ENCODE measurements around the gene ERCC4. TPM values are rescaled to one million over a fixed set of nuclear protein-coding genes. Genes with fewer than 3 reads are reported as not detected.

ERCC4 gene
- polyA plus RNA-seq, 3 donors: 1.8 to 11.8 (median 5.9) TPM

DNA sequence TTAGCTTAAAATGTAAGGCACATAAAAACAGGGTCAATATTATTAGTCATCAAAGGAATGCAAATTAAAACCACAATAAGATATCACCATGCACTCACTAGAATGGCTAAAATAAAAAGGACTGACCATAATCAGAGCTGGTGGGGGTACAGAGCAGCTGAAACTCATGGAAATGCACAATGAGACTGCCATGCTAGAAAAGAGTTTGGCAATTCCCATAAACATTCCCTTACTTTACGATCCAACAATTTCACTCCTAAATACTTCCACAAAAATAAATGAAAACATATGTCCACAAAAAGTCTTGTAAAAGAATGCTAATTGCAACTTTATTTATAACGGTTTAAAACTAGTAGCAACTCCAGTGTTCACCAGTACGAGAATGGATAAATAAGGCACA, 36.1 kb upstream of the ERCC4 start:
- no peak overlapping the region for H3K4me3 Mint-ChIP-seq
- Histone ChIP-seq H3K9ac (ENCODE audit: insufficient read depth, low read length, poor library complexity, severe bottlenecking) (no peak overlapping the region), H2AFZ (ENCODE audit: insufficient read depth, low read depth, low read length, poor library complexity, severe bottlenecking) (no peak overlapping the region), H3K4me3 (replicated peaks in 1 of 3; ENCODE audit: low read depth in 2 of 3, low read length in 3 of 3) (no peak overlapping the region), H3K4me2 (replicated peaks; ENCODE audit: extremely low read depth, low read length, poor library complexity, severe bottlenecking) (no peak overlapping the region), H3K4me1 (ENCODE audit: control insufficient read depth in 1 of 2, insufficient read depth in 2 of 2, low read length in 2 of 2) (no peaks in the 10 kb centered on the region), H3K36me3 (replicated peaks in 1 of 2; ENCODE audit: control insufficient read depth in 1 of 2, insufficient read depth in 2 of 2, low read length in 2 of 2) (no peaks in the 10 kb centered on the region), H4K20me1 (ENCODE audit: insufficient read depth, low read length) (no peaks in the 10 kb centered on the region), H3K27me3 (ENCODE audit: control insufficient read depth in 2 of 2, insufficient read depth in 2 of 2, low read length in 2 of 2) (no peaks in the 10 kb centered on the region), H3K79me2 (ENCODE audit: insufficient read depth, low read length) (no peaks in the 10 kb centered on the region), H3K27ac (ENCODE audit: low read depth in 1 of 2, low read length in 2 of 2) (no peak overlapping the region), H3K9me3 (replicated peaks in 1 of 2; ENCODE audit: control insufficient read depth in 1 of 2, insufficient read depth in 1 of 2, low read length in 2 of 2) (no peaks in the 10 kb centered on the region)
- H3K27me3 Mint-ChIP-seq (ENCODE audit: low read depth in 3 of 3): peaks cover 0 to 3% (median 2%) of the 10 kb centered on the region in 3 donors
- WGBS (ENCODE audit: insufficient coverage): no CpG with 5 or more reads among the region's 3 CpGs
- H3K27ac Mint-ChIP-seq: no peak overlapping the region
- H3K4me1 Mint-ChIP-seq: no peaks in the 10 kb centered on the region
- no peaks in the 10 kb centered on the region for H3K36me3 Mint-ChIP-seq
- intact Hi-C loops (cut with micrococcal nuclease): no loop called here
- peaks cover 0 to 11% (median 2%) of the 10 kb centered on the region in 7 donors for H3K9me3 Mint-ChIP-seq
- no peak for DNase-seq
- TF ChIP-seq, protein P1, sequence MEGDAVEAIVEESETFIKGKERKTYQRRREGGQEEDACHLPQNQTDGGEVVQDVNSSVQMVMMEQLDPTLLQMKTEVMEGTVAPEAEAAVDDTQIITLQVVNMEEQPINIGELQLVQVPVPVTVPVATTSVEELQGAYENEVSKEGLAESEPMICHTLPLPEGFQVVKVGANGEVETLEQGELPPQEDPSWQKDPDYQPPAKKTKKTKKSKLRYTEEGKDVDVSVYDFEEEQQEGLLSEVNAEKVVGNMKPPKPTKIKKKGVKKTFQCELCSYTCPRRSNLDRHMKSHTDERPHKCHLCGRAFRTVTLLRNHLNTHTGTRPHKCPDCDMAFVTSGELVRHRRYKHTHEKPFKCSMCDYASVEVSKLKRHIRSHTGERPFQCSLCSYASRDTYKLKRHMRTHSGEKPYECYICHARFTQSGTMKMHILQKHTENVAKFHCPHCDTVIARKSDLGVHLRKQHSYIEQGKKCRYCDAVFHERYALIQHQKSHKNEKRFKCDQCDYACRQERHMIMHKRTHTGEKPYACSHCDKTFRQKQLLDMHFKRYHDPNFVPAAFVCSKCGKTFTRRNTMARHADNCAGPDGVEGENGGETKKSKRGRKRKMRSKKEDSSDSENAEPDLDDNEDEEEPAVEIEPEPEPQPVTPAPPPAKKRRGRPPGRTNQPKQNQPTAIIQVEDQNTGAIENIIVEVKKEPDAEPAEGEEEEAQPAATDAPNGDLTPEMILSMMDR (IDR thresholded peaks at IDR 0.05): no peak

DNA sequence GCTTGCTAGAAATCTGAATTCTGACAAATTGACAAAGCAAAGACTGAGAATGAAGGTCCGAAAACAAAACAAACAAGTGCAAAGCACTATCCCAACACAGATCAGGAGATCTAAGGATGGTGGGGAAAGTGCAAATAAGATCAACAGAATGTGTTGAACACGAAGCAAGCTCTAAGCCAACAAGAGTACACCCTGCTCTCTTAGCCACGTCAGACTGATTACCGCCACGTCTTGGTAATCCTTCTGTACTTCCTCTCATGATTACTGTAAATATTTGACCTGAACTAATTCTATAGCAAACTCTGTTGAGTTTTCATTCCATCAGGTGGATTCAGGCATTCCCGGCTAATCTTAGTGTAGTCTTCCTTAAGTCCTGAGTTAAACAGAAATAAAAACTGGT, 34.3 kb upstream of the ERCC4 start:
- Histone ChIP-seq H3K79me2 (ENCODE audit: insufficient read depth, low read length) (no peaks in the 10 kb centered on the region), H3K36me3 (replicated peaks in 1 of 2; ENCODE audit: control insufficient read depth in 1 of 2, insufficient read depth in 2 of 2, low read length in 2 of 2) (no peaks in the 10 kb centered on the region), H3K4me3 (replicated peaks in 1 of 3; ENCODE audit: low read depth in 2 of 3, low read length in 3 of 3) (no peak overlapping the region), H3K27ac (ENCODE audit: low read depth in 1 of 2, low read length in 2 of 2) (no peak overlapping the region), H3K9me3 (replicated peaks in 1 of 2; ENCODE audit: control insufficient read depth in 1 of 2, insufficient read depth in 1 of 2, low read length in 2 of 2) (peaks cover 0 to 4% of the 10 kb centered on the region in 2 donors), H4K20me1 (ENCODE audit: insufficient read depth, low read length) (no peaks in the 10 kb centered on the region), H3K9ac (ENCODE audit: insufficient read depth, low read length, poor library complexity, severe bottlenecking) (no peak overlapping the region), H2AFZ (ENCODE audit: insufficient read depth, low read depth, low read length, poor library complexity, severe bottlenecking) (no peak overlapping the region), H3K27me3 (ENCODE audit: control insufficient read depth in 2 of 2, insufficient read depth in 2 of 2, low read length in 2 of 2) (no peaks in the 10 kb centered on the region), H3K4me1 (ENCODE audit: control insufficient read depth in 1 of 2, insufficient read depth in 2 of 2, low read length in 2 of 2) (no peaks in the 10 kb centered on the region), H3K4me2 (replicated peaks; ENCODE audit: extremely low read depth, low read length, poor library complexity, severe bottlenecking) (no peak overlapping the region)
- Mint-ChIP-seq H3K9me3 (peaks cover 5 to 19% (median 9%) of the 10 kb centered on the region in 7 donors), H3K4me3 (no peak overlapping the region), H3K27me3 (ENCODE audit: low read depth in 3 of 3) (peaks cover 3 to 5% (median 5%) of the 10 kb centered on the region in 3 donors), H3K27ac (no peak overlapping the region), H3K4me1 (no peaks in the 10 kb centered on the region), H3K36me3 (no peaks in the 10 kb centered on the region)
- intact Hi-C loops (cut with micrococcal nuclease): no loop called here
- no peak for DNase-seq
- 100% methylated on average over 1 of the region's 6 CpGs for WGBS (ENCODE audit: insufficient coverage)
- TF ChIP-seq, protein P1 (IDR thresholded peaks at IDR 0.05): no peak
